Natural killer cell (primary cell): ENCODE results near the gene HMGCS2. TPM values are rescaled to one million over a fixed set of nuclear protein-coding genes. Genes with fewer than 3 reads are reported as not detected.

Experiments used
- ATAC-seq, 3 donors: fragments of 150-1000 bp in 2 of 3; fragments of 200-7000 bp in 1 of 3; cut with Tn5 transposase; 1 replicate in 1 of 3; 2 replicates in 2 of 3; pipeline ENCODE4 v1.10.0; 2021; ENCODE audit warnings: mild to moderate bottlenecking in 2 of 3, moderate library complexity in 2 of 3
- DNase-seq, 2 donors: peaks; one replicate each; pipeline versions ENCODE4 v3.0.0 to v3.0.0-alpha.2; 2013 to 2021; ENCODE audit warnings: mixed read lengths in 1 of 2
- H3K27ac ChIP-seq: one replicate; pipeline ENCODE4 v1.5.1; 2013; ENCODE audit warnings: mild to moderate bottlenecking, low read length
- H3K27me3 ChIP-seq: one replicate; pipeline ENCODE4 v1.6.1; 2013; ENCODE audit warnings: low read length; ENCODE audit not compliant: control insufficient read depth, insufficient read depth
- H3K36me3 ChIP-seq: one replicate; pipeline ENCODE4 v1.6.1; 2013; ENCODE audit warnings: low read length; ENCODE audit not compliant: control insufficient read depth, insufficient read depth
- H3K4me1 ChIP-seq: one replicate; pipeline ENCODE4 v1.6.1; 2013; ENCODE audit warnings: low read length; ENCODE audit not compliant: control insufficient read depth, insufficient read depth
- H3K4me3 ChIP-seq: one replicate; pipeline ENCODE4 v1.5.1; 2013; ENCODE audit warnings: low read length
- H3K9me3 ChIP-seq: one replicate; pipeline ENCODE4 v1.6.1; 2013; ENCODE audit warnings: low read length; ENCODE audit not compliant: control insufficient read depth, insufficient read depth
- H3K27ac Mint-ChIP-seq, 2 donors: one replicate each; pipeline ENCODE4 v1.8.0; 2022; ENCODE audit warnings: mild to moderate bottlenecking in 2 of 2, mixed read lengths in 2 of 2, moderate library complexity in 1 of 2
- H3K27me3 Mint-ChIP-seq, 2 donors: one replicate each; pipeline ENCODE4 v1.8.0; 2022; ENCODE audit warnings: low read depth in 2 of 2, mixed read lengths in 2 of 2
- H3K36me3 Mint-ChIP-seq: one replicate; pipeline ENCODE4 v1.8.0; 2022; ENCODE audit warnings: mixed read lengths
- H3K4me1 Mint-ChIP-seq, 2 donors: one replicate each; pipeline ENCODE4 v1.8.0; 2022; ENCODE audit warnings: mixed read lengths in 2 of 2
- H3K4me3 Mint-ChIP-seq: one replicate; pipeline ENCODE4 v1.8.0; 2022; ENCODE audit warnings: mild to moderate bottlenecking, moderate library complexity, mixed read lengths
- H3K9me3 Mint-ChIP-seq, 2 donors: one replicate each; pipeline ENCODE4 v1.8.0; 2022; ENCODE audit warnings: mixed read lengths in 2 of 2
- CTCF ChIP-seq: fragments of 200-600 bp; IDR thresholded peaks from one replicate; pipeline ENCODE4 v1.8.0; 2022; ENCODE audit warnings: antibody characterized with exemption
- WGBS: methylation state at CpG from one replicate; pipeline ENCODE4 v1.1.7; 2013; ENCODE audit warnings: missing lambda C conversion rate; ENCODE audit not compliant: insufficient coverage; 5-methylcytosine and 5-hydroxymethylcytosine counted together
- intact Hi-C: fragments of 100-400 bp; cut with micrococcal nuclease; formaldehyde crosslinking; loops from one replicate; pipeline ENCODE4 v1.14.2; 2022
- total RNA-seq, 4 donors: library from RNA; stranded (reverse); fragments of 120-200 nt in 1 of 4; gene quantifications; one replicate each; pipeline versions ENCODE4 v1.2.3 to v1.2.4, GENCODE V29; 2013 to 2022

HMGCS2 gene
- total RNA-seq, 3 donors from 2014 or later (not counting 1 experiment from before 2014, with no cell fraction given): not detected

GRCh38 chr1:119740261-119740660, 28.4 kb downstream of the HMGCS2 start:
- WGBS: 90% methylated on average over 2 of the region's 2 CpGs
- Mint-ChIP-seq H3K4me3 (no peak overlapping the region), H3K9me3 (no peaks in the 10 kb centered on the region), H3K27ac (no peak overlapping the region), H3K4me1 (peaks cover 0 to 9% of the 10 kb centered on the region in 2 donors), H3K36me3 (no peaks in the 10 kb centered on the region), H3K27me3 (peaks cover 0 to 2% of the 10 kb centered on the region in 2 donors)
- Histone ChIP-seq H3K36me3 (no peaks in the 10 kb centered on the region), H3K4me3 (no peak overlapping the region), H3K27ac (no peak overlapping the region), H3K9me3 (no peaks in the 10 kb centered on the region), H3K4me1 (no peaks in the 10 kb centered on the region), H3K27me3 (no peaks in the 10 kb centered on the region)
- no peak for ATAC-seq
- TF ChIP-seq CTCF: no peak
- DNase-seq: no peak
- intact Hi-C loops: no loop called here

- no peak for TF ChIP-seq CTCF
- intact Hi-C loops: no loop called here
- H3K27me3 Mint-ChIP-seq: no peaks in the 10 kb centered on the region
These were observed 29.6 kb downstream of the HMGCS2 start for GRCh38 chr1:119739150-119739549.

GRCh38 chr1:119738100-119738720, 30.5 kb downstream of the HMGCS2 start:
- intact Hi-C loops: no loop called here
- Histone ChIP-seq H3K27ac (no peak overlapping the region), H3K9me3 (no peaks in the 10 kb centered on the region), H3K27me3 (no peaks in the 10 kb centered on the region), H3K4me1 (no peaks in the 10 kb centered on the region), H3K36me3 (no peaks in the 10 kb centered on the region), H3K4me3 (no peak overlapping the region)
- no peaks in the 10 kb centered on the region for H3K36me3 Mint-ChIP-seq
- H3K4me1 Mint-ChIP-seq: no peaks in the 10 kb centered on the region
- no peak for TF ChIP-seq CTCF
- 86% methylated on average over 7 of the region's 7 CpGs for WGBS
- H3K9me3 Mint-ChIP-seq: no peaks in the 10 kb centered on the region
- H3K27ac Mint-ChIP-seq: no peak overlapping the region
- no peak for DNase-seq
- ATAC-seq: peak in 1 of 3 donors; percentile 16
- H3K27me3 Mint-ChIP-seq: no peaks in the 10 kb centered on the region
- no peak overlapping the region for H3K4me3 Mint-ChIP-seq

More at GRCh38 chr1:119739150-119739549, 29.6 kb downstream of the HMGCS2 start:
- DNase-seq (no peak), ATAC-seq (no peak)
- WGBS: 96% methylated on average over 6 of the region's 6 CpGs
- Histone ChIP-seq H3K4me1 (no peaks in the 10 kb centered on the region), H3K4me3 (no peak overlapping the region), H3K27ac (no peak overlapping the region), H3K9me3 (no peaks in the 10 kb centered on the region), H3K27me3 (no peaks in the 10 kb centered on the region), H3K36me3 (no peaks in the 10 kb centered on the region)
- Mint-ChIP-seq H3K27ac (no peak overlapping the region), H3K36me3 (no peaks in the 10 kb centered on the region), H3K4me1 (peaks cover 0 to 4% of the 10 kb centered on the region in 2 donors), H3K9me3 (no peaks in the 10 kb centered on the region), H3K4me3 (no peak overlapping the region)
